ENCODE data around the gene RXFP4.

RXFP4 gene

DNA sequence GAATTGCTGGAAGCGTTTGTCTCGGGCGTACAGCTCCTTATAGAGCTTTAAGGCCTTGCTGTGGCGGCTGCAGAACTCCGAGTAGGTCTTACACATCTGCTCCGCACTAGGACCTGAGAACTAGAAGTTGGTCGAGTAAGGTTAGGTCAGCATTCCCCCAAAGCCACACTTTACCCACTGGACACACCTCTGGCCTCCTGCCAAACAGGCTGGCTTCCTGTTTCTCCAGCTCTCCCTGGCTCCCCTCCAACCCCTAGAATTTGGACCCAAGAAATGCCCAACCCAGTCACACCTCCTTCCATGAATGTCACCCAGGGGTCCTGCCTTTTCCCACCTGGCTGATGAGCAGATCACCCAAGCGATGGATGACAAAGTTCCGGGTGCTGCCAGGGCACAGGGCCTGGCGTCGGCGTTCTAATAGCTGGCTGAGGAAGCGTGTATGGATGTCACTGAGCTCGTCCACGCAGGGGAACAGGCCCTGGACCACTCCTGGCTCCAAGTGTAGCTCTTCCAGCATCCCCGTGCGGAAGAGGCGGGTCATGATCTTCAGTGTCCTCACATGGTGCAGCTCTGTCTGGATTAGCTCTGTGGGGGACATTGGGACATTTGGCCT, 21.3 kb downstream of the RXFP4 start:
- no peak for DNase-seq

DNA sequence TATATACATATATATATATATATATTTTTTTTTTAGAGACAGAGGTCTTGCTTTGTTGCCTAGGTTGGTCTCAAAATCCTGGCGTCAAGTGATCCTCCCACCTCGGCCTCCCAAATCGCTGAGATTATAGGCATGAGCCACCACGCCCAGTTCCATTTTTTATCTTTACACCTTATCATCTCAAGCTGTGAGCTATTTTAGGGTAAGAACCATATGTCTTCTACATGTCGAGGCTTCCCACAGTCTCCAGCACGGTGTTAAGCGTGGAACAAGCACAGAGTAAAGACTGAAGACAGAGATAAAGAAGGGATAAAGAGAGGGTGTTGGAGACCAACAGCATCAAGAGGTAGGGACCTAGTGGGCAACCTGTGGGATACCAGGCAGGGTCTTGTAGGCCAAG, 22.8 kb downstream of the RXFP4 start:
- DNase-seq = no peak

DNA sequence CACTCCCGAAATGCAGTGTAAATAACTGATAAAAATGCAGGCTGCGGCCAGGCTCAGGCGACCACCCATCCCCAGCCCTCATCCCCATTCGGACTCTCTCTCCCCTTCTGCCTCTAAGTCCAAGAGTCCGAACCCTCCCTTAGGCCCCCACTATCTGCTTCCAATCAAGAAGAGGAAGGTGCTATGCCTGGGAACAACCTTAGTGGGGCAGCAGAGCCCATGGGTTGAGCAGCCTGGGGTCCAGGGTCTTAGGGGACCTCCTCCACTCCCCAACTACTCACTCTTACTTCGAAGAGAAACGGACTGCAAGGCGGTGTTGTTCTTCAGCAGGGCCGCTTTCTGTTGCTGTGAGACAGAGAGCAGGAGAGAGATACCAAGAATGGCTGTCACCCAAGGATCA, 24.7 kb downstream of the RXFP4 start:
- DNase-seq = no peak

DNA sequence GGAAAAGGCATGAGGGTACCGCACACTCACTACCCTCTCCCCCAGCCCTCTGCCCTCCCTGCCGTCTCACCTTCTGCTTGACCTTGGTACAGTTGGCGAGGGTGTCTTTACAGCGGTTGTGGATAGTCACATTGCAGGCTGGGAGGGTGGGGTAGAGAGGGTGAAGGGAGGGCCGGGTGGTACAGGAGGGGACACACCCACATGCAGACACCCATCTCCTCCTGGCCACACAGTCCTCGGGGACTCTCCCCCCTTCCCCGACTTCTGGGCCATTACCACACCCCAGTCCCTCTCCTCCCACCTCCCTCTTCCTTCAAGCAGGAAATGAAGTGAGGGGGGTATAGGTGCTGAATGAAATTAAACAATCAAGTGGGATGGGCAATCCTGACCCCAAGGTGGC, 25.3 kb downstream of the RXFP4 start:
- no peak for DNase-seq

DNA sequence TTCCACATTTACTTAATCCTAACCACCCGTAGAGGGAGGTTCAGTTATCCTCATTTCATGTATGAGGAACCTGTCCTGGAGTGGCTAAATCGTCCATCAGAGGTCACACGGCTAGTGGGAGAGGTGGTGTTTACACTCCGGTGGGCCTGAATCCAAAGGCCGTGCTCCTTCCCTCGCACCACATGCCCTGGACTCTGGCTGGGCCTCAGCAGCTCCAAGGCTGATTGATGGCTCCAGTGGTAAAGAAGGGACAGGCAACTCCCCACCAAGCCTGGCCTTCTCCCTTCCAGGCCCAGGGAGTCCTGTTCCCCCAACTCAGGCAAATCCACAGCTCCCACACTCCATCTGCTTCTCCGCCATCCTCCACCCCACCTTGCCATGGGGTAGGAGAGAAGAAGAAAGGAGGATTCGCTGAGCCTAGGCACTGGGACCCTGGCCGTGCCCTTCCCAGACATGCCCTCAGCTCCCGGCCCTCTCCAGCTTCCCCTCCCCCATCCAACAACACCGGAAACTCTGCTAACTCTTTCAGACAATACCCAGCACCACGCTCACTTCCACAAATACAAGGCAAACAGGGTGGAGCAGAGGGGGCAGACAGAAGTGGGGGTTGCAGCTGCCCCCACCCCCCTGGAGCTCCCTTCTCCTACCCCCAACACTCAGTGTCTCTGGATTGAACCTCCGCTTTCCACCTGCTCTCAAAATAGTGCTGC, 26.1 kb downstream of the RXFP4 start:
- no peak for DNase-seq

DNA sequence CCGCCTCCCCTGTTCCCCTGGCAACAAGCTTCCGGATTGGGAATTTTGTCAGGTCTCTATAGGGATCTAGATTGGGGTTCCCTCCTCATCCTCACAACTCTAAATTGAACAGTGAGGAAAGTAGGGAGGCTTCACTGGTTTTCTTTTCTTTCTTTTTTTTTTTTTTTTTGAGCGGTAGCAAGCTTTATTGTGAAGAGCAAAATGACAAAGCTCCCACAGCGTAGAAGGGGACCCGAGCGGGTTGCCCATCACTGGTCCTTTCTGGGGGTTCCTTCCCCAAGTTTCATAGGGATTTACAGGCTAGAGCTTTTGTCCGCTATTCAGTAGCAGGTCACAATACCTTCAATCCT, 26.6 kb downstream of the RXFP4 start:
- no peak for DNase-seq

DNA sequence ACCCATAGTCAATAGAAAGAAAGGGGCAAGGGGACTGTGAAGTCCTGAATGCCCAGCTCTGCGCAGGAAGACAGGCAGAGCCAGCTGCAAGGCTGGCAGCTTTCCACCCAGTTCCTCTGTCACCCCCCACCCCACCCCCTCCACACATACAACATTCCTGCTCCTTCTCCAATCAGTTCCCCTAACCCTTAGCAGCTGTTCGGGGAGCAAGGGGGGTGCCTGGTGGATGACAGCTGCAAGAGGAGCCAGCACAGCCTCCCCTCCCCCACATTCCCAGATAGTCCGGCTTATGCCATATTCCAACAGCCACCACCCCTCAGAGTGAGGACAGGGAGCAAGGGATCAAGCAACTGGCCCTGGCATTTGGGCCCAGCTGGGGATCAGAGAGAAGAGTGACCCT, 27.2 kb downstream of the RXFP4 start:
- DNase-seq = no peak

DNA sequence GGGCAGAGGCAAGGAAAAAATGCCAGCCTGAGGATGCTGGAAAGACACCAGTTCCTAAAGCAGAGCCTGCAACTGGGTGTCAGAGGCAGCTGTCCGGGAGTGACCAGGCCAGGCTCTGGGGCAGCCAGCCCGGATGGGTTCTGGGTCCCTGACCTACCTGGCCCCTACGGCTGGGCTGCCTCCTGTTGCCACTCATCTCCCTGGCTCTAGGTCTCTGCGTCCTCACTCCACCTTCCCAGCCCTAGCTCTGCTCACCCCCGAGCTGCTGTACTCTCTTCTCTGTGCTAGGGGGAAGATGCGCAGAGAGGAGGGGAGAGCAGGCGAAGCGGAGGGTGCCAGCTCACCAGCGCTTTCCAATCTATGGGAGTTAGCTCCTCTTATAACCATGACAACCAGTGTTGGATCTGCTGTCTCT, 27.9 kb downstream of the RXFP4 start:
- DNase-seq = no peak

DNA sequence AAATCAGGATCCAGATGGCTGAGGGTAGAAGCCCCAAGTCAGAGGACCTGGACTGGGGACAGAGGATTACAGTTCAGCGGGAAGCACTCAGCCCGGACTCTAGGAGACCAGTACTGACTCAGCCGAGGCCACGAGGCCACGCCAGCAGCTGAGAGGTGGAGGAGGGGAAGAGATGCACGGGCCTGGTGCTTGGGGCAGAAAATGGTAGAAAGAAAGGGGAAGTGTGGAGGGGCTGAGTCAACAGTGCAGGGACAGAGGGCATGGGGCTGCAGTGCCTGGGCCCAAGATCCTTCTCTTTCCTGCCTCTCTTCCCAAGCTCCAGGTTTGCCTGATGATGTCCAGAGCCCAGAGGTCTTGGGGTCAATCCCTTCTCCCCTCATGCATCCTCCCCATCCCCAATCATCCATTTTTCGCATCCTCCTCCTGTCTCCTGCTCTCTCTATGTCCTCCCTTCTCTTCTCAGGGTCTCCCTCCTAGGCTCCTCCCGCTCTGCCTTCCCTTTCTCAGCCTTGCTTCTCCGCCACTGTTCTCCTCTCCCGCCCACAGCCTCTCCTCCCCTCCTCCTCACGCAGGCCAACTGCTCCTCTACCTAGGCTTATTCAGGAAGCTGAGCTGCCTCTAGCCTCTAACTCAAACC, 29.2 kb downstream of the RXFP4 start:
- peak; percentile 65 for DNase-seq

DNA sequence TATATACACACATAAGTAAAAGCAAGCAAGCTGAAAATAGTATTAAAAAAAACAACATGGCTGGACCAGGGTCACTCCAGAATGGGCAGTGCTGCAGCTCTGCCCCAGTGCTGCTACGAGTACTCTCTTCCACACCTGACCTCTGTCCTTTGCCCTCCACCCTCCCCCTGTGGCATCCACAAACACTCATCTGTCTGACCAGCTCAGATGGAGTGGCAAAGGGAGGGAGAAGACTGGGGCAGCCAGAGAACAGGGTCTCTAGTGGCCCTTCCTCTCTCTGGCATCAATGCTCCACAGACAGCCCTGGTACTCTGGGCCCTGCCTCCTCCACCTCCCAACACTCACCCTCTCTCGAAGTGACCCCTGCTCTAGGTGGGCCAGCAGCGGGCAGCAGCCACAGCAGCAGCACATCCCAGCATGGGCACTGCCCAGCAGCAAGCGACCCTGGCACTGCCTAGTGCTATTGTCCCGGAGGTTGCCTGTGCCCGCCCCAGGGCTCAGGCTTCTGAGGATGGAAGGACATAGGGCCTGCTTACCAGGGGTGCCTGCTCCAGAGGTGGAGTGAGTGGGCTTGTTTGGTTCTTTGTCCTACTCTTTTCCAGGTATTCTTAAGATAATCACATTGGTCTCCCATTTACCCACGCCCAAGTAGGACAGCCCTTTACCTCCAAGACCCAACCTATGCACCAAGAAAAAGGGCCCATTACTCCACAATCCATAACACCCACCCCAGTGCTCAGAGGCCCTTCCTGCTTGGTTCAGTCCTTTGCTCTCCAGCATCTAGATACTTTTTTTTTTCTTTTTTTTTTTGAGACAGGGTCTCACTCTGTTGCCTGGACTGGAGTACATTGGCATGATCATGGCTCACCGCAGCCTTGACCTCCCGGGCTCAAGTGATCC, 30.7 kb downstream of the RXFP4 start:
- DNase-seq = no peak

DNA sequence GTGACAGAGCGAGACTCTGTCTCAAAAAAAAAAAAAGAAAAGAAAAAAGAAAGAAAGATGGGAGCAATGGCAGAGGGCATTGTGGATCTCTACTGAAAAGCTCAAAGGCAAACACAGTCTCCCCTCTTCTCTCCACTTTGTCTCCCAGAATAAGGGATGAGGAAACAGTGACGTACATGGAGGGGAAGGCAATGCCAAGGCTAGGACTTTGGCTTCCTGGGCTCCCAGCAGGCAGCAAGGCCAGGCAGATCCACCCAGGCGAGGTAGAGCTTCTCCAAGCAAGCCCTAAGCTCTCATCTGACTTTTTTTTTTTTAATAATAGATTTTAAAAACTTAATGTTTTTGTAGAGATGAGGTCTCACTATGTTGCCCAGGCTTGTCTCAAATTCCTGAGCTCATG, 32.3 kb downstream of the RXFP4 start:
- no peak for DNase-seq

DNA sequence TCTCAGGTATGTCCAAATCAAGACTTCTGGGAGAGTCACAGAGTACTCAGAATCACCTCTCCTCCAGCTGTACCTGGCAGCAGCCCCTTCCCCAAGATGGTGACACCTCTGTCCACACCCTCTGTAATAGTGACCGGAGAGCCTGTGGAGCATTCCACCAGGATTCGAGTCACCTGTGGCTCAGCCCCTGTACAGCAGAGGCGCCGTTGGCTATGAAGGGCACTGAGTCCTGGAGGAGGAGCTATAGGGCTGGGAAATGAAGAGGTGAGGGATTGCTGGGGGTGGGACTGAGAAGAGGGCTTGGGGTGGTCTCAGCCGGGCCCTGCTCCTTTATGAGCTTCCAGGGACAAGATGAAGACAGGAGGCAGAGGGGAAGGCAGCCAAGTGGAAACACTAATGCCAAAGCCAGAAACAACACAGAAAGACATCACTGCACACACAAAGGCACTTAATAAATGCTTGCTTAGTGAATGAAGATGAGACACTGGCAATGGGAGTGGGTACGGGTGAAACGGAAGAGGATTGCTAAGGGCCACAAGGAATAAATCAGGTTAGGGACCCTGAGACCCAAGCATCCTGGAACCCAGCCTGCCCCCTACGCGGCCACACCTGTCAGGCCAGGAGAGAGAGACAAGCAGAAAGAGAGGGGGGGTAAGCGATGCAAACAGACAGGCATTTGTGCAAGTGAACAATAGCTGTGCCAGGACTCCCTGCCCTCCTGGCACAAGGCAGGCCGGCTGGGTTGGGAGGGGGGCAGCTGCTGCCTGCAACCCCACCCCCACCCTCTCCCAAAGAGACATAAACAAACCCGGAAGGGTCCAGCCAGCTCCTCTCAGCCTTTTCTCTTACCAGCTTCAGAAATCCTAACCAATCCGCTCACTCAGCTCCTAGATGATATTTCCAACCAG, 33.0 kb downstream of the RXFP4 start:
- no peak for DNase-seq

DNA sequence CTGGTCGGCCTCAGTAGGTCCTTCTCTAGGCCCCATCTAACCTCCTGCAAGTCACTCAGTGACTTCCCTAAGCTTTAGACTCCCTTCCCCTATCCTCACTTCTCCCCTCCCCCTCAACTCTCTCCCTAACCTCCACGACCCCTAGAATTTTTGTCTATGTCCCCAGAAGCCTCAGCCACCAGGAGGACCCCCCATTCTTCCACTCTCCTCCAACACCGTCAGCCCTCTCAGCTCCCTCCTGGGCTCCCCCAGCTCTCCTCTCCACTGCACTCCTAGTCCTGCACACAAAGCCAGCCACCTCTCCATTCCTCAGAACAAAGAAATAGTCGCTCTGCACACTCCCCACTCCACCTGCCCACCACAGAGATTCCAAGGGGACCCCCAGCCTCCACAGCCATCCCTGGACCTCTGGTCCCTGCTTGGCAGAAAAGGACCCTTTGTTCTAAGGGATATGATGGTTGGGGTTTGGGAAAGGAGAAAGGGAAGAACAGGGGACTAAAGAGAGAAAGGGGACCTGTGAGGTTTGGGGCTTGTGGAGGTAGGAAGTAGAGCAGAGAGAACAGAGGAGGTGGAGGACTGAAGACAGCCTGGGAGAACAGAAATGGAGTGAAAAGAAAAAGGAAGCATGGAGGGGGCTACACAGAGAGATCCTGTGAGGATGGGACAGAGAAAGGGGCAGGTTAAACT, 34.1 kb downstream of the RXFP4 start:
- DNase-seq = no peak

DNA sequence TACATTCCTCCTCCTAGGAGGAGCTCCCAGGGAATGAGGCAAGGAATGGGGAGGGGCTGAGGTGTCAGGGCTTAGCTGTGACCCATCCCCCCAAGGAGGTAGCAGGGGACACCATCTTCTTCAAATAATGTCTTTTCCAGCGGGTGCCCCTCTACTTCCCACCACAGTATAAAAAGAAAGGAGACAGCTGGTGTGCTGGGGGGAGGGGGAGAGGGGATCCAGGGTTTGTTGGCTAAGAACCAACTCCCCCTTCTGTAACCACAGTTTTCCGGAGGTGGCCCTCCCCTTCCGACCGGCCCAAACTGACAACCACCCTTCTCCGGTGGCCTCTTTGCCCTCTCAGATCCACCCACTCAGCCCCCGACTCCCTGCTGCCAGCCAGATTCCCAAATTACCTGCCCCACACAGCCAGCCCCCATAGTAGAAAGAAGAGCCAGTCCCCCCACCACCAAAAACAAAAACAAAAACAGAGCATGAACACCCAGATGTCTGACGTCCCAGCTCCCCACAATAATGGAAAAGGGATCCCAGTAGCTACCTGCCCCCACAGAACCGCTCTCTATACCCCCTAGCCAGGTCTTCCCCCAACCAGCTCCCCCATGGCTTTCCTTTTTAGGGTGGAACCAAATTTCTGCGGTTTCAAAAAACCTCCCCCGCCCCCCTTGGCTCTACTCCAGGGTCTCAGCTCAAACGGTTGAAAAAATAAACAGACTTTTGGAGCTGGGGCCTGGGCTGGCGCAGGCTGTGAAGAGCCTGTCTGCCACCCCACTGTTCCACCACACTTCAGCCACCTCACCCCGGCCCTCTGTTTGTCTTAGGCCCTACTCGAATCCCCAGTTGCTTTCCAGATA, 34.8 kb downstream of the RXFP4 start:
- peak; percentile 84 for DNase-seq

DNA sequence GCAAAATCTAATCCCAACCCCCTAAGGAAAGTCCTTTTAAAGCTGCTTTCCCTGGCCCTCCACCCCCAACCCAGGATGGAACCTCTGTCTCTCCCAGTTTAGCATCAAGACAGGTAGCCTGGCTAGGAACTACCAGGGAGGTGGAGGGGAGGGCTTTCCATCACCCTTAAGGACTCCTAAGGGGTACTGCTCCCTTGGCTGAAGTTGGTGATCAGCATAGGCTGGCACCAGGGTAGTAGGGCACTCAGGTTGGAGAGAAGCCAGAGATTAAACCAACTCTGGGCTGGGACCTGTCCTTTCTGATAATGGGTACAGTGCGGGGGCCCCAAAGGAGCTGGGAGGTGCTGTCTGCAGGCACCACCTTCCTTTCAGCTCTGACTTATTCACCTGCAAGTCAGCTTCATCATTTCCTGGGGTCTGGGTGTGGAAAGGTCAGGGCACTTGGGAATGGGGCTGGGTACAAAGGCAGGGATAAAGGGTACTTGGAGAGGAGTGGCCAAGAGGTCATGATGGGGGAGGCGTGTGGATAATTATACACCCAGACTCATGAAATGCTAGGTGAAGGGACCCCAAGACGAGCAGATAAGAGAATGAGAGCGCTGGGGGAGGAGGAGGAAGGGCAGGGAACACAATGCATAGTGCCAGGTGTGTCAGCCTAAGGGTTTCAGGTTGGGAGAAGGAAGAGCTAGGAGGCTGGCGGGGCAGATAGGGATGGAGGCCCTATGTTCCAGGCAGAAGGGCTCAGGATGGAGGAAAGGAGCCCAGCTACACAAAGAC, 35.7 kb downstream of the RXFP4 start:
- peak; percentile 70 for DNase-seq

DNA sequence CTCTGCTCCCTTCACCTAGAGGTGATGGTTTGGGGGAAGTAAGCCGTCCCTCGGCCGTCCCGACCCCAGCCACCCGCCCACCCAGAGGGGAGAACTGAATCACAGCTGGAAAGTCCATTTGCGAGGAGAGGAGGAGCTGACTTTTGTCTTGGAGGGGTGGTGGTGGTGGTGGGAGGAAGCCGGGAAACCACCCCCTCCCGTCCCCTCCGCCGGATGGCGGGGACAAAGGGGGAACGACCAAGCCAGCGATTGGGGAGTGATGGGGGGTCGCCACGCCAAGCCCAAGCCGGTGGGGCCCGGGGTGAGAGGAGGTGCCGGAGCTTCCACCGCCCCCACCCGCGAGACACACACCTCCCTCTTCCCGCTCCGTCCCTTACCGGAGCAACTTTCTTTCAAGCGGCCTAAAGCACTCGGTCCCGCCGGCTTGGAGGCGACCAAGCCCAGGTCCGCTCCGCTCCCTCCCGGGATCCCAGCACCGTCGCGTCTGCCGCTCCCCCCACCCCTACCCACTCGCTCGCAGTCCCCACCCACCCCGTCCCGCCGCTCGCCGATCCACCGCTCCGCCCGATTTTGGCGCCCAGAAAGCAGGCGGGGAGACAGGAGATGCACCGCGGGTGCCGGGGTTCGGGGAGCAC, 36.4 kb downstream of the RXFP4 start:
- DNase-seq = peak; percentile 86

DNA sequence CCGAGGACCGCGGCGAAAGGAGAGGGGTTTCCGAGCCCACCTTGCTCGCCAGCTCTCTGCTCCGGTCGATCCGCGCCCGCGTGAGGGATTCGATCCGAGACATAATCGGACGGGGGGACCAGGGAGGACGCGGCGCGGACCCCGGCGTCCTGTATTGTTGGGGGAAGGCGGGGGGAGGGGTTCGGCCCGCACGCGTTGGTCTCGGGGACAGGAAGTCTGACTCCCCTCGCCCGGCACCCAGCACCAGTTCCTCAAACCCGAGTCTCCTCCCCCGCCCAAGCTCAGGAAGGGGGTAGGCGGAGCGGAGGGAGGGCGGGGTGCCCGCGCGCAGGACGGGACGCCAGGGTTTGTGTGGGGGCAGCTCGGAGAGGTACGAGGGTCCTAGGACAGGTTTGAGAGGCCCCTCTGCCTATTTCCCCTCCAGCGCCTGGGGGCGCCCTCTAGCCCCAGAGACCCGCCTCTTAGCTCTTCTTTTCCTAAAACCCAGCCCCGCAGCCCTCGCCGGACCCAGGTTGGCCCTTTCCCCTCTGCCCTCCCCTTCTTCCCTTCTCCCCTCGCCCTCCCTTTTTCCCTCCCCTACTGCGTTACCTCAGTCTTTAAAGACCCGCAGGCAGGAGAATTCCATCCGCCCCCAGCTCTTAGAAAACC, 37.0 kb downstream of the RXFP4 start, which contains the start of gene ARHGEF2:
ARHGEF2 (minus strand) TSS at position 223 of the 648 bp plus-strand sequence; CDS start at position 103, 120 bp downstream.
- DNase-seq = peak; percentile 91

DNA sequence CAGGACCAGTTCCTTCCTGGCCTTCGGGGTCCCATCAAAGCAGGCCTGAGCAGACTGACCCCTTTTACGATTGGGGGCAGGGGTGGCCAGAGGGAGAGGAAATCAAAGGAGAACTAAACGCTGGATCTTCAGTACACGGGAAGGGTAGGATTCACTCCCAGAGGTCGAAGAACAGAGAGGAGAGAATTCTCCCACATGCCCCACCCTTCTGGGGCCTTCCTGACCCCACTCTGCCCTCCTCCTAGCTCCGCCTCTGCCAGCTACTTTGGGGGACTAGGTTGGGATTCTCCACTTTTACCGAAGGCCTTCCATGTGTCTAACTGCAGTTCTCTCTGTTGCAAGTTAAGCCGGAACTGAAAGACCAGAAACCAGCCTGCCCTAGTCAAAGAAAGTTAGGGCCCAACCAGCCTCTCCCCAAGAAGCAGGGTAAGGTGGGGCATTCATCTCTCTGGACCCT, 37.6 kb downstream of the RXFP4 start:
- DNase-seq = peak; percentile 68

Data from activated CD8-positive, alpha-beta memory T cell treated with anti-CD3 and anti-CD28 coated beads for 24 hours (primary cell).